ENCODE measurements around the gene MRPL32. TPM values are rescaled to one million over a fixed set of nuclear protein-coding genes. Genes with fewer than 3 reads are reported as not detected.

Gene MRPL32
- total RNA-seq, 1 experiment from 2014 or later = 47.5 TPM

DNA sequence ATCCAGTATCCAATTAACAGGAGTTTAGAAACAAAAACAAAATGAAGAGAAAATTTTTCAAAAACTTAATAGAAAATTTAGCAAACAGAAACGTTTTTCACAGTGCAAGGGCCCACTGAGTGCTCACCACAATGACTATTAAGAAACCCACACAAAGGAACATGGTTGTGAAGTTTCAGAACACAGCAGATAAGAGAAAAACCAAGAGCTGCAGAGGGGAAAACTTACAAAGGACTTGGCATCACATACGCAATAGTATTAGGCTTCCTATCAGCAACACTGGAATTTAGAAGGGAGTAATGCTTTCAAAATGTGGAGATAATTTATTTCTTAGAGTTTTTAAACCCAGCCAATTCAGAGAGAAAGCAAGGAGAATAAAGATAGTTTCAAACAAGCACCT is 18.6 kb upstream of the MRPL32 start:
- Histone ChIP-seq H3K9me3 (ENCODE audit: control insufficient read depth in 1 of 2, insufficient read depth in 1 of 2, low read depth in 1 of 2, low read length in 2 of 2) (no peaks in the 10 kb centered on the region), H3K9me2 (ENCODE audit: insufficient read depth) (no peaks in the 10 kb centered on the region), H4K20me1 (ENCODE audit: insufficient read depth) (no peaks in the 10 kb centered on the region), H2AFZ (ENCODE audit: low read depth, low read length, poor library complexity, severe bottlenecking) (no peak overlapping the region), H3K27ac (ENCODE audit: low read depth, low read length) (no peak overlapping the region), H3K79me2 (ENCODE audit: insufficient read depth, low read length) (0 out of 2 replicates have a peak, but pooled peaks cover 6% of the 10 kb centered on the region), H3K36me3 (ENCODE audit: control insufficient read depth in 1 of 2, insufficient read depth in 2 of 2, low read length in 2 of 2) (peaks cover 14 to 23% of the 10 kb centered on the region in 2 experiments), H3K4me3 (replicated peaks in 1 of 2; ENCODE audit: low read depth in 1 of 2, low read length in 2 of 2) (no peak overlapping the region), H3K4me2 (ENCODE audit: low read length) (no peak overlapping the region), H3K9ac (ENCODE audit: low read length) (no peak overlapping the region), H3K27me3 (ENCODE audit: insufficient read depth, low read length) (no peaks in the 10 kb centered on the region), H3K4me1 (ENCODE audit: control insufficient read depth in 1 of 2, insufficient read depth in 2 of 2, low read length in 2 of 2) (peaks cover 0 to 17% of the 10 kb centered on the region in 2 experiments; a peak in 2 of 4 replicates)
- POLR2A ChIA-PET = no interaction called here
- DNase-seq (ENCODE audit: low read depth, low spot score) (no peak), ATAC-seq (no peak)
- intact Hi-C loops (cut with micrococcal nuclease) = no loop called here
- CTCF ChIA-PET = no interaction called here
- TF ChIP-seq ZNF274 (IDR thresholded peaks at IDR 0.05; ENCODE audit: low read depth, low read length) = no peak
- TF ChIP-seq POLR2A (IDR thresholded peaks at IDR 0.05; ENCODE audit: borderline replicate concordance, extremely low read depth, insufficient read depth, insufficient read length) = no peak
- no peak for TF ChIP-seq CBX3 (IDR thresholded peaks at IDR 0.05; ENCODE audit: low read depth)
- no peak for TF ChIP-seq EZH2 (IDR thresholded peaks at IDR 0.05)
- TF ChIP-seq POLR2AphosphoS5 (IDR thresholded peaks at IDR 0.05; ENCODE audit: low read depth, low read length) = no peak
- no peak for TF ChIP-seq SP1 (IDR thresholded peaks at IDR 0.05; ENCODE audit: low read depth)
- TF ChIP-seq EGR1 (IDR thresholded peaks at IDR 0.05; ENCODE audit: low read depth) = no peak
- BruUV-seq (replicated peaks) = no TSS peak
- RAD21 ChIA-PET (ENCODE audit: low non-redundant PET in 1 of 2, low total read pairs in 2 of 2, uncharacterized antibody in 2 of 2, unreplicated experiment in 2 of 2) = no interaction called here

GRCh38 chr7:42914009-42914408 is 18.2 kb upstream of the MRPL32 start:
- Histone ChIP-seq H2AFZ (ENCODE audit: low read depth, low read length, poor library complexity, severe bottlenecking) (no peak overlapping the region), H3K9me2 (ENCODE audit: insufficient read depth) (no peaks in the 10 kb centered on the region), H3K27me3 (ENCODE audit: insufficient read depth, low read length) (no peaks in the 10 kb centered on the region), H3K36me3 (ENCODE audit: control insufficient read depth in 1 of 2, insufficient read depth in 2 of 2, low read length in 2 of 2) (peaks cover 14 to 23% of the 10 kb centered on the region in 2 experiments), H3K79me2 (ENCODE audit: insufficient read depth, low read length) (peaks cover 6% of the 10 kb centered on the region; the same call in 1 of the 2 replicates), H3K4me2 (ENCODE audit: low read length) (no peak overlapping the region), H3K9me3 (ENCODE audit: control insufficient read depth in 1 of 2, insufficient read depth in 1 of 2, low read depth in 1 of 2, low read length in 2 of 2) (no peaks in the 10 kb centered on the region), H3K4me1 (ENCODE audit: control insufficient read depth in 1 of 2, insufficient read depth in 2 of 2, low read length in 2 of 2) (peaks cover 0 to 17% of the 10 kb centered on the region in 2 experiments; a peak in 2 of 4 replicates), H3K27ac (ENCODE audit: low read depth, low read length) (no peak overlapping the region), H4K20me1 (ENCODE audit: insufficient read depth) (no peaks in the 10 kb centered on the region), H3K4me3 (replicated peaks in 1 of 2; ENCODE audit: low read depth in 1 of 2, low read length in 2 of 2) (no peak overlapping the region), H3K9ac (ENCODE audit: low read length) (no peak overlapping the region)
- CTCF ChIA-PET = no interaction called here
- no TSS peak for BruUV-seq (replicated peaks)
- DNase-seq (ENCODE audit: low read depth, low spot score) = no peak
- no peak for TF ChIP-seq FOSL1 (IDR thresholded peaks at IDR 0.05; ENCODE audit: low read depth)
- RAD21 ChIA-PET (ENCODE audit: low non-redundant PET in 1 of 2, low total read pairs in 2 of 2, uncharacterized antibody in 2 of 2, unreplicated experiment in 2 of 2) = no interaction called here
- intact Hi-C loops (cut with micrococcal nuclease) = no loop called here
- POLR2A ChIA-PET = no interaction called here
- no peak for ATAC-seq

Measured in HCT116 (cell line).